Osteoblast (primary cell): ENCODE data around the gene CSF1R. TPM values are rescaled to one million over a fixed set of nuclear protein-coding genes. Genes with fewer than 3 reads are reported as not detected.
A peak's percentile ranks its signal among the peaks of the same experiment; 100 is the strongest.

ENCODE experiments used
- DNase-seq: peaks from one replicate; pipeline ENCODE4 v3.0.0; 2011; ENCODE audit warnings: low spot score, mixed read lengths; ENCODE audit not compliant: insufficient read length; ENCODE audit errors: missing footprints
- H2AFZ ChIP-seq: 2 replicates; pipeline ENCODE4 v1.6.0; 2011; ENCODE audit warnings: mild to moderate bottlenecking, low read length
- H3K27ac ChIP-seq: 2 replicates; pipeline ENCODE4 v1.5.1; 2011; ENCODE audit warnings: mild to moderate bottlenecking, low read depth, low read length, moderate library complexity
- H3K27me3 ChIP-seq: 2 replicates; pipeline ENCODE4 v1.6.0; 2012; ENCODE audit warnings: mild to moderate bottlenecking, control low read depth, inconsistent platforms, low read length, moderate library complexity; ENCODE audit not compliant: insufficient read depth
- H3K36me3 ChIP-seq: 2 replicates; pipeline ENCODE4 v1.5.1; 2011; ENCODE audit warnings: mild to moderate bottlenecking, low read length, control low read depth, moderate library complexity; ENCODE audit not compliant: insufficient read depth
- H3K4me1 ChIP-seq: 2 replicates; pipeline ENCODE4 v1.5.1; 2011; ENCODE audit warnings: mild to moderate bottlenecking, low read length, control low read depth, moderate library complexity; ENCODE audit not compliant: insufficient read depth
- H3K4me2 ChIP-seq: 2 replicates; pipeline ENCODE4 v1.6.0; 2011; ENCODE audit warnings: mild to moderate bottlenecking, low read length; ENCODE audit not compliant: insufficient read depth
- H3K4me3 ChIP-seq: fragments of 200-600 bp; sonication (generic); 3 replicates; pipeline ENCODE4 v1.5.1; 2012; ENCODE audit warnings: mild to moderate bottlenecking, low read length, inconsistent platforms; ENCODE audit not compliant: insufficient read depth
- H3K79me2 ChIP-seq: 2 replicates; pipeline ENCODE4 v1.6.0; 2012; ENCODE audit warnings: mild to moderate bottlenecking, low read length, control low read depth, inconsistent platforms; ENCODE audit not compliant: insufficient read depth
- H3K9me3 ChIP-seq: 2 replicates; pipeline ENCODE4 v1.5.1; 2011; ENCODE audit warnings: low read depth, low read length, control low read depth
- H4K20me1 ChIP-seq: 2 replicates; pipeline ENCODE4 v1.6.0; 2012; ENCODE audit warnings: mild to moderate bottlenecking, low read length, control low read depth; ENCODE audit not compliant: insufficient read depth
- CTCF ChIP-seq: IDR thresholded peaks from 2 replicates; pipeline ENCODE4 v1.5.1; 2011; ENCODE audit warnings: mild to moderate bottlenecking, low read depth, low read length, moderate library complexity; ENCODE audit errors: extremely low read depth
- total RNA-seq: library from RNA; depleted of rRNA; stranded (reverse); fragments of >200 nt; gene quantifications from 2 replicates; pipeline ENCODE4 v1.2.3, GENCODE V29; 2012

Gene CSF1R
- 0.36 and 0.88 TPM in 2 replicates for total RNA-seq

- Histone ChIP-seq H3K4me3 (no peak within 1 kb of the TSS), H3K79me2 (no peaks in the 10 kb centered on the region), H4K20me1 (no peaks in the 10 kb centered on the region), H3K4me1 (peaks cover 8% of the 10 kb centered on the region), H3K27me3 (no peaks in the 10 kb centered on the region), H3K9me3 (no peaks in the 10 kb centered on the region), H2AFZ (no peak within 1 kb of the TSS), H3K27ac (no peak within 1 kb of the TSS), H3K36me3 (no peaks in the 10 kb centered on the region), H3K4me2 (no peak within 1 kb of the TSS)
- no peak for TF ChIP-seq CTCF
- no peak for DNase-seq
Observed at GRCh38 chr5:150085950-150086715, at the start of gene CSF1R. TSS of gene CSF1R (minus strand) at chr5:150086554. CDS start at chr5:150086427, 127 bp downstream.

- no peaks in the 10 kb centered on the region for H3K27me3 ChIP-seq
- H3K9me3 ChIP-seq, result no peaks in the 10 kb centered on the region
- H3K4me2 ChIP-seq, result no peak overlapping the region
- H3K4me1 ChIP-seq, result peaks cover 67% of the 10 kb centered on the region
- no peak for TF ChIP-seq CTCF
- H2AFZ ChIP-seq, result no peak overlapping the region
- peak; percentile 30 for DNase-seq
- peak overlapping the region; percentile 60 for H3K27ac ChIP-seq
- H3K4me3 ChIP-seq, result no peak overlapping the region
- H4K20me1 ChIP-seq, result no peaks in the 10 kb centered on the region
- H3K36me3 ChIP-seq, result peaks cover 57% of the 10 kb centered on the region
- peaks cover 57% of the 10 kb centered on the region for H3K79me2 ChIP-seq
Observed at GRCh38 chr5:150135557-150136304, 49.4 kb upstream of the CSF1R start.

- Histone ChIP-seq H3K27me3 (no peaks in the 10 kb centered on the region), H3K79me2 (peaks cover 48% of the 10 kb centered on the region), H2AFZ (no peak overlapping the region), H3K4me3 (no peak overlapping the region), H3K4me1 (peaks cover 55% of the 10 kb centered on the region), H3K27ac (peak overlapping the region; percentile 60), H4K20me1 (no peaks in the 10 kb centered on the region), H3K9me3 (no peaks in the 10 kb centered on the region), H3K36me3 (peaks cover 73% of the 10 kb centered on the region), H3K4me2 (no peak overlapping the region)
- peak; percentile 69 for DNase-seq
- TF ChIP-seq CTCF, result no peak
Observed at GRCh38 chr5:150134198-150134588, 47.8 kb upstream of the CSF1R start.

- peaks cover 78% of the 10 kb centered on the region for H3K36me3 ChIP-seq
- no peaks in the 10 kb centered on the region for H4K20me1 ChIP-seq
- H3K9me3 ChIP-seq, result no peaks in the 10 kb centered on the region
- H3K4me2 ChIP-seq, result no peak overlapping the region
- H3K79me2 ChIP-seq, result peaks cover 43% of the 10 kb centered on the region
- no peaks in the 10 kb centered on the region for H3K27me3 ChIP-seq
- H2AFZ ChIP-seq, result no peak overlapping the region
- H3K27ac ChIP-seq, result no peak overlapping the region
- TF ChIP-seq CTCF, result no peak
- H3K4me3 ChIP-seq, result no peak overlapping the region
- peaks cover 50% of the 10 kb centered on the region for H3K4me1 ChIP-seq
- peak; percentile 52 for DNase-seq
Observed at GRCh38 chr5:150133581-150134197, 47.3 kb upstream of the CSF1R start.
